SK-N-MC (cell line): Measurements from ENCODE around the gene TMEM184B.

Source experiments
- EZH2 ChIP-seq: fragments of 200-600 bp; sonication (generic); IDR thresholded peaks from one replicate; pipeline ENCODE4 v1.6.1; 2017; ENCODE audit warnings: antibody characterized with exemption
- FOXP2 ChIP-seq: optimal IDR thresholded peaks from 2 replicates; pipeline ENCODE3; 2011; ENCODE audit warnings: mild to moderate bottlenecking, moderate library complexity; ENCODE audit not compliant: insufficient read depth; ENCODE audit errors: extremely low read length, control extremely low read depth
- POLR2AphosphoS5 ChIP-seq: IDR thresholded peaks from 2 replicates; pipeline ENCODE4 v1.6.1; 2012; ENCODE audit warnings: mild to moderate bottlenecking, low read depth, low read length, borderline replicate concordance

DNA sequence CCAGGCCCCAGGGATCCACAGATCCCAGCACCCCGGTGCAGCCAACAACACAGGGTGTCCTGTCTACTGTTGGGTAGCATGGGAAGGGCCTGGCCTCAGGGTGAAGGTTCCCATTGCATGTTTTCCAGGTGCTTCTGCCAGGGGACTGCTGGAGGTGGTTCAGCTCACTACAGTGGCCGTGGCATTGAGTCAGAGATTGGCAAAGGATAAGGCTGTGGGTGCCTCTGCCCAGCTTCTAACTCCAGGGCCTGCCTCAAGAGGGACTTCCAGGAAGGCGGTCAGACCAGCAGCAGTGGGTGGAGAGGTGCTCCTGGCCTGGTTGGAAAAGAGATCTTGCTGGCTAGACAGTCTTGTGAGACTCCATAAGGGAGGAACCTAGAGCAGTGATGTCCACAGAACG lies 23.6 kb upstream of the TMEM184B start:
- TF ChIP-seq POLR2AphosphoS5 (no peak), FOXP2 (no peak), EZH2 (no peak)
